Measurements from ENCODE around the gene ATF6B. TPM values are rescaled to one million over a fixed set of nuclear protein-coding genes. Genes with fewer than 3 reads are reported as not detected.
"Not testable (repeated sequence)": the region's sequence is repeated elsewhere in the genome, so short reads cannot be mapped to it uniquely, and the experiment has no call there.

The ATF6B gene
- total RNA-seq, 1 donor from 2014 or later, result 80.1 TPM

- H3K4me1 Mint-ChIP-seq (ENCODE audit: low read depth), result no peaks in the 10 kb centered on the region
- H3K9me3 Mint-ChIP-seq, result no peaks in the 10 kb centered on the region
- no peaks in the 10 kb centered on the region for H3K36me3 Mint-ChIP-seq (ENCODE audit: low read depth)
- intact Hi-C loops (cut with micrococcal nuclease), result no loop called here
- H3K27ac Mint-ChIP-seq, result no peak overlapping the region
- DNase-seq (ENCODE audit: low spot score), result no peak
- H3K4me3 Mint-ChIP-seq, result no peak overlapping the region
- H3K27me3 Mint-ChIP-seq (ENCODE audit: insufficient read depth), result peaks cover 3% of the 10 kb centered on the region
Observed at GRCh38 chr6:32073613-32074012, 54.4 kb downstream of the ATF6B start.

- Mint-ChIP-seq H3K9me3 (no peaks in the 10 kb centered on the region), H3K36me3 (ENCODE audit: low read depth) (no peaks in the 10 kb centered on the region), H3K4me1 (ENCODE audit: low read depth) (no peaks in the 10 kb centered on the region), H3K27ac (no peak overlapping the region), H3K4me3 (no peak overlapping the region), H3K27me3 (ENCODE audit: insufficient read depth) (peaks cover 3% of the 10 kb centered on the region)
- DNase-seq (ENCODE audit: low spot score), result no peak
- intact Hi-C loops (cut with micrococcal nuclease), result no loop called here
Observed at GRCh38 chr6:32073101-32073500, 54.9 kb downstream of the ATF6B start.

- no peaks in the 10 kb centered on the region for H3K4me1 Mint-ChIP-seq (ENCODE audit: low read depth)
- no peaks in the 10 kb centered on the region for H3K27me3 Mint-ChIP-seq (ENCODE audit: insufficient read depth)
- intact Hi-C loops (cut with micrococcal nuclease), result no loop called here
- no peak for DNase-seq (ENCODE audit: low spot score)
- no peak overlapping the region for H3K27ac Mint-ChIP-seq
- no peak overlapping the region for H3K4me3 Mint-ChIP-seq
- H3K36me3 Mint-ChIP-seq (ENCODE audit: low read depth), result no peaks in the 10 kb centered on the region
- no peaks in the 10 kb centered on the region for H3K9me3 Mint-ChIP-seq
Observed at GRCh38 chr6:32070814-32071543, 57.1 kb downstream of the ATF6B start.

GRCh38 chr6:32069878-32070515, 58.0 kb downstream of the ATF6B start:
- H3K4me3 Mint-ChIP-seq, result no peak overlapping the region
- no peak for DNase-seq (ENCODE audit: low spot score)
- no peaks in the 10 kb centered on the region for H3K27me3 Mint-ChIP-seq (ENCODE audit: insufficient read depth)
- H3K36me3 Mint-ChIP-seq (ENCODE audit: low read depth), result no peaks in the 10 kb centered on the region
- no peaks in the 10 kb centered on the region for H3K9me3 Mint-ChIP-seq
- intact Hi-C loops (cut with micrococcal nuclease), result no loop called here
- H3K27ac Mint-ChIP-seq, result no peak overlapping the region
- H3K4me1 Mint-ChIP-seq (ENCODE audit: low read depth), result no peaks in the 10 kb centered on the region

- Mint-ChIP-seq H3K27me3 (ENCODE audit: insufficient read depth) (no peaks in the 10 kb centered on the region), H3K4me1 (ENCODE audit: low read depth) (no peaks in the 10 kb centered on the region)
Observed at GRCh38 chr6:32069460-32069859, 58.6 kb downstream of the ATF6B start.

GRCh38 chr6:32068867-32069266, 59.2 kb downstream of the ATF6B start:
- H3K27ac Mint-ChIP-seq, result no peak overlapping the region
- H3K9me3 Mint-ChIP-seq, result no peaks in the 10 kb centered on the region
- H3K4me3 Mint-ChIP-seq, result no peak overlapping the region
- no peaks in the 10 kb centered on the region for H3K36me3 Mint-ChIP-seq (ENCODE audit: low read depth)
- no peaks in the 10 kb centered on the region for H3K27me3 Mint-ChIP-seq (ENCODE audit: insufficient read depth)
- no peak for DNase-seq (ENCODE audit: low spot score)
- intact Hi-C loops (cut with micrococcal nuclease), result no loop called here
- no peaks in the 10 kb centered on the region for H3K4me1 Mint-ChIP-seq (ENCODE audit: low read depth)

More at GRCh38 chr6:32069460-32069859, 58.6 kb downstream of the ATF6B start:
- no peak for DNase-seq (ENCODE audit: low spot score)
- intact Hi-C loops (cut with micrococcal nuclease), result no loop called here
- no peaks in the 10 kb centered on the region for H3K36me3 Mint-ChIP-seq (ENCODE audit: low read depth)
- H3K27ac Mint-ChIP-seq, result no peak overlapping the region
- H3K9me3 Mint-ChIP-seq, result no peaks in the 10 kb centered on the region
- no peak overlapping the region for H3K4me3 Mint-ChIP-seq

- H3K4me3 Mint-ChIP-seq; intact Hi-C loops (cut with micrococcal nuclease); H3K36me3 Mint-ChIP-seq (ENCODE audit: low read depth); H3K4me1 Mint-ChIP-seq (ENCODE audit: low read depth); H3K9me3 Mint-ChIP-seq; DNase-seq (ENCODE audit: low spot score); H3K27me3 Mint-ChIP-seq (ENCODE audit: insufficient read depth); H3K27ac Mint-ChIP-seq: not testable (repeated sequence)
Observed at GRCh38 chr6:32068315-32068714, 59.7 kb downstream of the ATF6B start.

- H3K27me3 Mint-ChIP-seq (ENCODE audit: insufficient read depth); H3K27ac Mint-ChIP-seq; intact Hi-C loops (cut with micrococcal nuclease); H3K4me3 Mint-ChIP-seq; H3K36me3 Mint-ChIP-seq (ENCODE audit: low read depth); H3K4me1 Mint-ChIP-seq (ENCODE audit: low read depth); H3K9me3 Mint-ChIP-seq; DNase-seq (ENCODE audit: low spot score): not testable (repeated sequence)
Observed at GRCh38 chr6:32067521-32067920, 60.5 kb downstream of the ATF6B start.

Other genes starting within 250 kb of the ATF6B start
- 0.12 TPM in 1 of 2 replicates, not detected in the other for gene SLC44A4, start 249.2 kb downstream of the ATF6B start, total RNA-seq
- 75.9 and 80.4 TPM in 2 replicates for gene EHMT2, start 230.5 kb downstream of the ATF6B start, total RNA-seq
- gene ZBTB12, start 226.2 kb downstream of the ATF6B start, total RNA-seq, result 4.6 and 5.1 TPM in 2 replicates
- 0.88 and 1.6 TPM in 2 replicates for gene C2, start 200.5 kb downstream of the ATF6B start, total RNA-seq
- gene CFB, start 182.2 kb downstream of the ATF6B start, total RNA-seq, result 0.21 TPM in 1 of 2 replicates, not detected in the other
- gene NELFE, start 169.3 kb downstream of the ATF6B start, total RNA-seq, result 92.3 and 97.7 TPM in 2 replicates
- gene SKIC2, start 169.1 kb downstream of the ATF6B start, total RNA-seq, result 85.8 and 101 TPM in 2 replicates
- gene DXO, start 156.1 kb downstream of the ATF6B start, total RNA-seq, result 14.1 and 15.2 TPM in 2 replicates
- gene C4A, start 146.2 kb downstream of the ATF6B start, total RNA-seq, result 4.0 and 4.1 TPM in 2 replicates
- 4.1 and 4.7 TPM in 2 replicates for gene C4B, start 113.5 kb downstream of the ATF6B start, total RNA-seq
- gene CYP21A2, start 89.8 kb downstream of the ATF6B start, total RNA-seq, result 0.34 and 0.36 TPM in 2 replicates
- gene TNXB, start 18.9 kb downstream of the ATF6B start, total RNA-seq, result 2.0 and 4.4 TPM in 2 replicates
- gene FKBPL, start 2.0 kb upstream of the ATF6B start, total RNA-seq, result 4.8 and 6.0 TPM in 2 replicates
- gene PRRT1, start 23.7 kb upstream of the ATF6B start, total RNA-seq, result 0.24 and 0.57 TPM in 2 replicates
- gene PPT2, start 25.9 kb upstream of the ATF6B start, total RNA-seq, result 12.4 and 17.1 TPM in 2 replicates
- gene EGFL8, start 36.3 kb upstream of the ATF6B start, total RNA-seq, result 8.3 and 9.1 TPM in 2 replicates
- gene AGPAT1, start 47.8 kb upstream of the ATF6B start, total RNA-seq, result 34.5 and 35.6 TPM in 2 replicates
- 58.1 and 60.4 TPM in 2 replicates for gene RNF5, start 50.2 kb upstream of the ATF6B start, total RNA-seq
- 19.6 and 20.2 TPM in 2 replicates for gene AGER, start 56.0 kb upstream of the ATF6B start, total RNA-seq
- gene PBX2, start 62.0 kb upstream of the ATF6B start, total RNA-seq, result 91.9 and 94.0 TPM in 2 replicates
- gene GPSM3, start 64.4 kb upstream of the ATF6B start, total RNA-seq, result 82.5 and 84.7 TPM in 2 replicates
- gene NOTCH4, start 95.8 kb upstream of the ATF6B start, total RNA-seq, result 0.66 and 0.73 TPM in 2 replicates
- not detected in 2 replicates for gene TSBP1, start 243.7 kb upstream of the ATF6B start, total RNA-seq